Common myeloid progenitor, CD34-positive (primary cell): Measurements from ENCODE around the gene MAX.

Experiments used
- CTCF ChIA-PET: fragments of 350-600 bp; sonication (Branson Sonifier 250); formaldehyde crosslinking; loops from one replicate; lab custom pipeline; 2021; ENCODE audit warnings: antibody characterized with exemption; lab: Charles Lee
- POLR2A ChIA-PET: fragments of 350-600 bp; sonication (Branson Sonifier 250); formaldehyde crosslinking; loops from one replicate; lab custom pipeline; 2021; ENCODE audit warnings: antibody characterized with exemption; lab: Charles Lee
- DNase-seq, 3 donors: peaks; one replicate each; pipeline versions ENCODE4 v3.0.0 to v3.0.0-alpha.2; 2013
- H3K27ac ChIP-seq, 2 experiments: 1 replicate in 1 of 2; 2 replicates in 1 of 2; pipeline ENCODE4 v1.7.0; 2013; ENCODE audit warnings: inconsistent platforms in 2 of 2, low read length in 2 of 2, mild to moderate bottlenecking in 2 of 2, low read depth in 1 of 2, moderate library complexity in 1 of 2; ENCODE audit not compliant: severe bottlenecking in 2 of 2, insufficient read depth in 1 of 2, poor library complexity in 1 of 2
- H3K27me3 ChIP-seq, 5 experiments: replicated peaks in 2 of 5; 1 replicate in 3 of 5; 2 replicates in 2 of 5; pipeline versions ENCODE4 v1.6.1 to v1.7.0; 2013; ENCODE audit warnings: low read length in 4 of 5, mild to moderate bottlenecking in 2 of 5, moderate library complexity in 2 of 5, inconsistent platforms in 1 of 5; ENCODE audit not compliant: insufficient read depth in 5 of 5, control insufficient read depth in 4 of 5
- H3K36me3 ChIP-seq, 4 experiments: 1 replicate in 2 of 4; 2 replicates in 2 of 4; pipeline versions ENCODE4 v1.6.1 to v1.7.0; 2013; ENCODE audit warnings: low read length in 3 of 4, control low read depth in 1 of 4, mild to moderate bottlenecking in 1 of 4; ENCODE audit not compliant: control insufficient read depth in 4 of 4, insufficient read depth in 4 of 4
- H3K4me1 ChIP-seq, 4 experiments: 1 replicate in 3 of 4; 2 replicates in 1 of 4; pipeline versions ENCODE4 v1.6.1 to v1.7.1; 2013; ENCODE audit warnings: low read length in 3 of 4, mild to moderate bottlenecking in 3 of 4, control low read depth in 1 of 4, inconsistent platforms in 1 of 4, moderate library complexity in 1 of 4; ENCODE audit not compliant: control insufficient read depth in 4 of 4, insufficient read depth in 4 of 4; ENCODE audit errors: control extremely low read depth in 1 of 4
- H3K4me3 ChIP-seq, 7 experiments: 1 replicate in 4 of 7; 2 replicates in 3 of 7; pipeline versions ENCODE4 v1.5.1 to v1.7.0; 2013; ENCODE audit warnings: mild to moderate bottlenecking in 7 of 7, low read length in 6 of 7, moderate library complexity in 6 of 7, inconsistent platforms in 2 of 7, low read depth in 2 of 7, control low read depth in 1 of 7; ENCODE audit not compliant: insufficient read depth in 4 of 7, control insufficient read depth in 1 of 7; ENCODE audit errors: extremely low read depth in 1 of 7
- H3K9me3 ChIP-seq, 5 experiments: 1 replicate in 4 of 5; 2 replicates in 1 of 5; pipeline versions ENCODE4 v1.6.1 to v1.7.1; 2013; ENCODE audit warnings: low read length in 4 of 5, mild to moderate bottlenecking in 2 of 5, inconsistent platforms in 1 of 5, low read depth in 1 of 5, moderate library complexity in 1 of 5; ENCODE audit not compliant: control insufficient read depth in 4 of 5, insufficient read depth in 2 of 5; ENCODE audit errors: control extremely low read depth in 1 of 5
- WGBS: methylation state at CpG from one replicate; pipeline ENCODE4 v1.1.5; 2013; ENCODE audit not compliant: insufficient coverage; 5-methylcytosine and 5-hydroxymethylcytosine counted together

Gene MAX

GRCh38 chr14:65052832-65053231 is 49.5 kb downstream of the MAX start:
- Histone ChIP-seq H3K27ac (no peak overlapping the region), H3K9me3 (no peaks in the 10 kb centered on the region), H3K27me3 (no peaks in the 10 kb centered on the region), H3K4me1 (peaks cover 3 to 44% (median 26%) of the 10 kb centered on the region in 4 experiments), H3K36me3 (peaks cover 0 to 36% (median under 1%) of the 10 kb centered on the region in 4 experiments), H3K4me3 (peak overlapping the region in 1 of 7 experiments; percentile 31)
- WGBS, result 89% methylated on average over 4 of the region's 4 CpGs
- ChIA-PET CTCF (interaction anchor here (0.6 to 2.3 kb wide), 4 partner anchors 11 to 33 kb away, joined by 3 to 8 read pairs (median 6); no protein-coding TSS in a partner anchor), POLR2A (no interaction called here)
- DNase-seq, result no peak

GRCh38 chr14:65045709-65046108 is 56.6 kb downstream of the MAX start:
- peaks cover 17 to 65% (median 49%) of the 10 kb centered on the region in 4 experiments for H3K4me1 ChIP-seq

GRCh38 chr14:65045006-65045405 is 57.3 kb downstream of the MAX start:
- peak overlapping the region; percentile 69 to 80 for H3K27ac ChIP-seq
- ChIA-PET POLR2A (interaction anchor here (0.9 to 1.6 kb wide), 4 partner anchors 9 to 58 kb away, joined by 3 to 11 read pairs (median 4); partner anchors contain the start of gene MAX), CTCF (interaction anchor here (1.0 to 3.4 kb wide), 6 partner anchors 9 to 119 kb away, joined by 4 to 18 read pairs (median 10); no protein-coding TSS in a partner anchor)
- no peaks in the 10 kb centered on the region for H3K27me3 ChIP-seq
- H3K9me3 ChIP-seq, result no peaks in the 10 kb centered on the region
- H3K4me3 ChIP-seq, result peak overlapping the region in 2 of 7 experiments; percentile 7 to 51
- no peak for DNase-seq
- peaks cover 0 to 32% (median 4%) of the 10 kb centered on the region in 4 experiments for H3K36me3 ChIP-seq
- peaks cover 17 to 68% (median 51%) of the 10 kb centered on the region in 4 experiments for H3K4me1 ChIP-seq
- WGBS, result 48% methylated on average over 4 of the region's 5 CpGs

More at GRCh38 chr14:65045709-65046108, 56.6 kb downstream of the MAX start:
- POLR2A ChIA-PET, result interaction anchor here (1.6 kb wide), 1 partner anchor 9 kb away, joined by 11 read pairs; no protein-coding TSS in a partner anchor
- H3K27me3 ChIP-seq, result no peaks in the 10 kb centered on the region
- DNase-seq, result no peak
- no peaks in the 10 kb centered on the region for H3K9me3 ChIP-seq
- peaks cover 0 to 29% (median under 1%) of the 10 kb centered on the region in 4 experiments for H3K36me3 ChIP-seq
- no peak overlapping the region for H3K27ac ChIP-seq
- WGBS, result 100% methylated on average over 1 of the region's 4 CpGs
- H3K4me3 ChIP-seq, result peak overlapping the region in 1 of 7 experiments; percentile 9
- CTCF ChIA-PET, result interaction anchor here (1.7 to 2.9 kb wide), 2 partner anchors 9 to 26 kb away, joined by 6 to 15 read pairs; no protein-coding TSS in a partner anchor

- 0% methylated on average over 7 of the region's 9 CpGs for WGBS
- H3K9me3 ChIP-seq, result no peaks in the 10 kb centered on the region
- no peaks in the 10 kb centered on the region for H3K27me3 ChIP-seq
- H3K4me1 ChIP-seq, result peaks cover 17 to 68% (median 51%) of the 10 kb centered on the region in 4 experiments
- H3K4me3 ChIP-seq, result peak overlapping the region in 3 of 7 experiments; percentile 33 to 51 (median 41)
- peak overlapping the region; percentile 69 to 80 for H3K27ac ChIP-seq
- DNase-seq, result peak; percentile 93 to 99 (median 97)
- POLR2A ChIA-PET, result interaction anchor here (0.9 to 1.6 kb wide), 4 partner anchors 10 to 58 kb away, joined by 3 to 11 read pairs (median 4); partner anchors contain the start of gene MAX
- H3K36me3 ChIP-seq, result peaks cover 0 to 32% (median 4%) of the 10 kb centered on the region in 4 experiments
- CTCF ChIA-PET, result interaction anchor here (0.8 to 3.4 kb wide), 7 partner anchors 9 to 119 kb away, joined by 3 to 18 read pairs (median 7); no protein-coding TSS in a partner anchor
These were observed 57.7 kb downstream of the MAX start for GRCh38 chr14:65044596-65044959.

GRCh38 chr14:65043893-65044595 is 58.3 kb downstream of the MAX start:
- no peaks in the 10 kb centered on the region for H3K9me3 ChIP-seq
- DNase-seq, result no peak
- H3K27ac ChIP-seq, result no peak overlapping the region
- ChIA-PET POLR2A (interaction anchor here (0.7 to 1.6 kb wide), 5 partner anchors 10 to 58 kb away, joined by 3 to 11 read pairs (median 3); partner anchors contain the start of gene MAX), CTCF (interaction anchor here (0.7 to 3.4 kb wide), 8 partner anchors 8 to 120 kb away, joined by 3 to 18 read pairs (median 6); no protein-coding TSS in a partner anchor)
- H3K4me1 ChIP-seq, result peaks cover 17 to 68% (median 51%) of the 10 kb centered on the region in 4 experiments
- H3K27me3 ChIP-seq, result no peaks in the 10 kb centered on the region
- peaks cover 0 to 32% (median 4%) of the 10 kb centered on the region in 4 experiments for H3K36me3 ChIP-seq
- peak overlapping the region in 4 of 7 experiments; percentile 33 to 51 (median 44) for H3K4me3 ChIP-seq
- WGBS, result 53% methylated on average over 9 of the region's 12 CpGs

GRCh38 chr14:65042731-65043372 is 59.5 kb downstream of the MAX start:
- 0% methylated on average over 4 of the region's 8 CpGs for WGBS
- Histone ChIP-seq H3K4me1 (peaks cover 17 to 67% (median 49%) of the 10 kb centered on the region in 4 experiments), H3K27ac (peak overlapping the region; percentile 80 to 84), H3K27me3 (no peaks in the 10 kb centered on the region), H3K9me3 (no peaks in the 10 kb centered on the region), H3K36me3 (peaks cover 0 to 28% (median 5%) of the 10 kb centered on the region in 4 experiments), H3K4me3 (peak overlapping the region in 3 of 7 experiments; percentile 22 to 57 (median 42))
- CTCF ChIA-PET, result interaction anchor here (0.7 to 3.4 kb wide), 6 partner anchors 9 to 121 kb away, joined by 5 to 18 read pairs (median 10); no protein-coding TSS in a partner anchor
- DNase-seq, result peak; percentile 84 to 98 (median 94)
- POLR2A ChIA-PET, result interaction anchor here (0.7 kb wide), 1 partner anchor 12 kb away, joined by 3 read pairs; no protein-coding TSS in a partner anchor
